B cell (primary cell): Measurements from ENCODE around the gene FOXN3. TPM values are rescaled to one million over a fixed set of nuclear protein-coding genes. Genes with fewer than 3 reads are reported as not detected.

Experiments used
- ATAC-seq: fragments of 200-7000 bp; cut with Tn5 transposase; one replicate; pipeline ENCODE4 v1.10.0; 2021; ENCODE audit warnings: low read depth, mild to moderate bottlenecking, moderate number of reproducible peaks, moderate library complexity
- CTCF ChIA-PET: fragments of 350-600 bp; sonication (Branson Sonifier 250); formaldehyde crosslinking; loops from one replicate; lab custom pipeline; 2021; ENCODE audit warnings: antibody characterized with exemption, inconsistent platforms; lab: Charles Lee
- POLR2A ChIA-PET: fragments of 350-600 bp; sonication (Branson Sonifier 250); formaldehyde crosslinking; loops from one replicate; lab custom pipeline; 2021; ENCODE audit warnings: antibody characterized with exemption; lab: Charles Lee
- DNase-seq: peaks from one replicate; pipeline ENCODE4 v3.0.0; 2013
- H2AFZ ChIP-seq: 2 replicates; pipeline ENCODE4 v1.6.1; 2012; ENCODE audit warnings: mild to moderate bottlenecking, low read depth, low read length; ENCODE audit not compliant: insufficient read depth, poor library complexity, severe bottlenecking
- H3K27ac ChIP-seq, 2 donors: 1 replicate in 1 of 2; 2 replicates in 1 of 2; pipeline ENCODE4 v1.5.1; 2012 to 2013; ENCODE audit warnings: low read length in 2 of 2, mild to moderate bottlenecking in 2 of 2, moderate library complexity in 1 of 2
- H3K27me3 ChIP-seq, 4 experiments: fragments of 200-600 bp in 1 of 4; sonication (generic) in 1 of 4; replicated peaks in 1 of 4; 1 replicate in 2 of 4; 2 replicates in 2 of 4; pipeline versions ENCODE4 v1.6.1 to v1.7.0; 2013 to 2016; ENCODE audit warnings: low read length in 3 of 4, mild to moderate bottlenecking in 2 of 4, mixed read lengths in 1 of 4, moderate library complexity in 1 of 4; ENCODE audit not compliant: insufficient read depth in 4 of 4, control insufficient read depth in 3 of 4; ENCODE audit errors: control extremely low read depth in 1 of 4
- H3K36me3 ChIP-seq, 2 experiments: replicated peaks in 1 of 2; 1 replicate in 1 of 2; 2 replicates in 1 of 2; pipeline versions ENCODE4 v1.6.1 to v1.7.1; 2013; ENCODE audit warnings: low read length in 1 of 2; ENCODE audit not compliant: insufficient read depth in 2 of 2, control insufficient read depth in 1 of 2; ENCODE audit errors: control extremely low read depth in 1 of 2, extremely low read depth in 1 of 2
- H3K4me1 ChIP-seq, 2 donors: fragments of 200-600 bp in 1 of 2; sonication (generic) in 1 of 2; 1 replicate in 1 of 2; 2 replicates in 1 of 2; pipeline versions ENCODE4 v1.5.1 to v1.6.1; 2013 to 2017; ENCODE audit warnings: low read length in 2 of 2; ENCODE audit not compliant: control insufficient read depth in 2 of 2, insufficient read depth in 2 of 2
- H3K4me2 ChIP-seq: replicated peaks from 2 replicates; pipeline ENCODE3; 2012; ENCODE audit warnings: mild to moderate bottlenecking, low read depth, low read length; ENCODE audit not compliant: poor library complexity, severe bottlenecking
- H3K4me3 ChIP-seq, 5 experiments: fragments of 200-600 bp in 1 of 5; sonication (generic) in 1 of 5; 1 replicate in 3 of 5; 2 replicates in 2 of 5; pipeline versions ENCODE4 v1.5.1 to v1.7.0; 2011 to 2016; ENCODE audit warnings: low read length in 4 of 5, mild to moderate bottlenecking in 4 of 5, low read depth in 2 of 5, control low read depth in 1 of 5, moderate library complexity in 1 of 5; ENCODE audit not compliant: insufficient read depth in 1 of 5; ENCODE audit errors: control extremely low read depth in 1 of 5, extremely low read depth in 1 of 5
- H3K79me2 ChIP-seq: fragments of 200-600 bp; sonication (generic); one replicate; pipeline ENCODE4 v1.6.0; 2016; ENCODE audit warnings: low read length; ENCODE audit not compliant: control insufficient read depth, insufficient read depth
- H3K9ac ChIP-seq: fragments of 200-600 bp; sonication (generic); 2 replicates; pipeline ENCODE4 v1.6.1; 2017; ENCODE audit warnings: mild to moderate bottlenecking, low read length, moderate library complexity
- H3K9me3 ChIP-seq, 3 donors: one replicate each; pipeline versions ENCODE4 v1.6.1 to v1.7.1; 2013; ENCODE audit warnings: low read length in 2 of 3; ENCODE audit not compliant: control insufficient read depth in 2 of 3, insufficient read depth in 1 of 3; ENCODE audit errors: control extremely low read depth in 1 of 3
- H4K20me1 ChIP-seq: 2 replicates; pipeline ENCODE4 v1.6.0; 2012; ENCODE audit warnings: mild to moderate bottlenecking, low read length; ENCODE audit not compliant: insufficient read depth, control insufficient read depth, poor library complexity, severe bottlenecking
- H3K27ac Mint-ChIP-seq: one replicate; pipeline ENCODE4 v1.8.0; 2021; ENCODE audit warnings: mixed read lengths
- H3K27me3 Mint-ChIP-seq: one replicate; pipeline ENCODE4 v1.8.0; 2021; ENCODE audit warnings: mixed read lengths
- H3K4me1 Mint-ChIP-seq: one replicate; pipeline ENCODE4 v1.8.0; 2021; ENCODE audit warnings: mixed read lengths
- H3K4me3 Mint-ChIP-seq: one replicate; pipeline ENCODE4 v1.8.0; 2021; ENCODE audit warnings: mixed read lengths
- H3K9me3 Mint-ChIP-seq: one replicate; pipeline ENCODE4 v1.8.0; 2022; ENCODE audit warnings: mixed read lengths; ENCODE audit not compliant: insufficient read depth
- CTCF ChIP-seq: fragments of 200-600 bp; IDR thresholded peaks from one replicate; pipeline ENCODE4 v1.8.0; 2022; ENCODE audit warnings: antibody characterized with exemption, mild to moderate bottlenecking
- EZH2 ChIP-seq: IDR thresholded peaks from 2 replicates; pipeline ENCODE4 v1.6.1; 2012; ENCODE audit warnings: borderline replicate concordance, low read depth, mild to moderate bottlenecking, moderate library complexity, low read length; ENCODE audit not compliant: insufficient read depth, poor library complexity, severe bottlenecking
- WGBS: methylation state at CpG from one replicate; pipeline ENCODE4 v1.1.5; 2013; ENCODE audit warnings: missing lambda C conversion rate; ENCODE audit not compliant: insufficient coverage; 5-methylcytosine and 5-hydroxymethylcytosine counted together
- intact Hi-C: fragments of 100-400 bp; cut with micrococcal nuclease; formaldehyde crosslinking; loops from one replicate; pipeline ENCODE4 v1.10.0; 2022
- polyA plus RNA-seq: library from polyadenylated mRNA; depleted of rRNA; stranded (reverse); fragments of >200 nt; gene quantifications from 2 replicates; pipeline ENCODE4 v1.2.3, GENCODE V29; 2012
- total RNA-seq, 2 donors: library from RNA; stranded (reverse); fragments of 120-200 nt in 1 of 2; gene quantifications; 1 replicate in 1 of 2; 2 replicates in 1 of 2; pipeline versions ENCODE4 v1.2.3 to v1.2.4, GENCODE V29; 2013 to 2022

The FOXN3 gene
- total and polyA plus RNA-seq, 2 donors (not counting 1 experiment from before 2014, with no cell fraction given) = 80.6 to 98.2 TPM

GRCh38 chr14:89142366-89142765 lies 274.7 kb downstream of the FOXN3 start:
- TF ChIP-seq CTCF = no peak
- TF ChIP-seq EZH2 = no peak
- no CpG with 5 or more reads among the region's 5 CpGs for WGBS
- Mint-ChIP-seq H3K9me3 (no peaks in the 10 kb centered on the region), H3K27me3 (peaks cover 13% of the 10 kb centered on the region), H3K4me3 (no peak overlapping the region), H3K4me1 (no peaks in the 10 kb centered on the region), H3K27ac (no peak overlapping the region)
- Histone ChIP-seq H3K9ac (no peak overlapping the region), H3K4me3 (no peak overlapping the region), H3K27ac (no peak overlapping the region), H3K79me2 (no peaks in the 10 kb centered on the region), H2AFZ (no peak overlapping the region), H3K27me3 (no peaks in the 10 kb centered on the region), H3K36me3 (no peaks in the 10 kb centered on the region), H3K4me2 (no peak overlapping the region), H3K4me1 (no peaks in the 10 kb centered on the region), H4K20me1 (no peaks in the 10 kb centered on the region), H3K9me3 (peaks cover 0 to 4% (median 0%) of the 10 kb centered on the region in 3 donors)
- DNase-seq (no peak), ATAC-seq (no peak)
- CTCF ChIA-PET = no interaction called here
- intact Hi-C loops = no loop called here
- POLR2A ChIA-PET = no interaction called here

GRCh38 chr14:89141862-89142261 lies 275.2 kb downstream of the FOXN3 start:
- no peak overlapping the region for H3K27ac ChIP-seq
- H3K4me1 Mint-ChIP-seq = no peaks in the 10 kb centered on the region
- no peaks in the 10 kb centered on the region for H4K20me1 ChIP-seq
- no peaks in the 10 kb centered on the region for H3K4me1 ChIP-seq
- no peak overlapping the region for H3K9ac ChIP-seq
- no CpG with 5 or more reads among the region's 3 CpGs for WGBS
- H2AFZ ChIP-seq = no peak overlapping the region
- ATAC-seq (no peak), DNase-seq (no peak)
- ChIA-PET POLR2A (no interaction called here), CTCF (no interaction called here)
- no peaks in the 10 kb centered on the region for H3K36me3 ChIP-seq
- no peak for TF ChIP-seq CTCF
- TF ChIP-seq EZH2 = no peak
- no peak overlapping the region for H3K4me2 ChIP-seq
- no peak overlapping the region for H3K4me3 Mint-ChIP-seq
- peaks cover 13% of the 10 kb centered on the region for H3K27me3 Mint-ChIP-seq
- H3K27ac Mint-ChIP-seq = no peak overlapping the region
- H3K27me3 ChIP-seq = no peaks in the 10 kb centered on the region
- H3K4me3 ChIP-seq = no peak overlapping the region
- H3K9me3 ChIP-seq = peaks cover 0 to 7% (median 4%) of the 10 kb centered on the region in 3 donors
- H3K79me2 ChIP-seq = no peaks in the 10 kb centered on the region
- no peaks in the 10 kb centered on the region for H3K9me3 Mint-ChIP-seq
- intact Hi-C loops = no loop called here
